ENCODE data around the gene BMP15.

- no peak for TF ChIP-seq POLR2A (IDR thresholded peaks at IDR 0.05; ENCODE audit: control extremely low read depth in 1 of 2, low read depth in 2 of 2, low read length in 2 of 2)
- TF ChIP-seq SP2 (IDR thresholded peaks at IDR 0.05; ENCODE audit: low read length): no peak
- TF ChIP-seq BCL11A (IDR thresholded peaks at IDR 0.05; ENCODE audit: low read depth in 2 of 2, low read length in 2 of 2): no peak
- TF ChIP-seq CTCF (IDR thresholded peaks at IDR 0.05; ENCODE audit: control extremely low read depth in 1 of 3, insufficient read depth in 1 of 3, low read depth in 1 of 3, low read length in 3 of 3): peak in 2 of 3 experiments; percentile 20 to 46; a peak in 2 of 4 replicates
- TF ChIP-seq GABPA (IDR thresholded peaks at IDR 0.05; ENCODE audit: borderline replicate concordance, insufficient read depth, low read length): no peak
Observed at GRCh38 chrX:50920132-50920531, 9.6 kb downstream of the BMP15 start.

Data from H1 (cell line).